MCF 10A (cell line): ENCODE measurements around the gene GPC6. TPM values are rescaled to one million over a fixed set of nuclear protein-coding genes. Genes with fewer than 3 reads are reported as not detected.

Experiments
- BruUV-seq: library from RNA; stranded (reverse); fragments of 400-500 nt; replicated peaks from 2 replicates; lab custom pipeline; 2021; lab: Mats Ljungman, UMichigan
- CTCF ChIA-PET: fragments of 300-600 bp; sonication (Branson Sonifier 250); formaldehyde crosslinking; extraction: SDS; loops from one replicate; lab custom pipeline; 2021; ENCODE audit warnings: antibody characterized with exemption, inconsistent platforms; lab: Yijun Ruan, JAX
- POLR2A ChIA-PET: fragments of 300-600, 350-650 bp; sonication (Branson Sonifier 250); formaldehyde crosslinking; extraction: SDS; loops from one replicate; lab custom pipeline; 2020; ENCODE audit warnings: antibody characterized with exemption, inconsistent platforms; lab: Yijun Ruan, JAX
- DNase-seq: peaks from one replicate; pipeline ENCODE4 v3.0.0-alpha.2; 2018; ENCODE audit not compliant: unreplicated experiment
- H3K27ac Mint-ChIP-seq: one replicate; pipeline ENCODE4 v1.8.0; 2022; ENCODE audit warnings: mild to moderate bottlenecking, low read depth, mixed read lengths; ENCODE audit not compliant: unreplicated experiment
- H3K27me3 Mint-ChIP-seq: one replicate; pipeline ENCODE4 v1.8.0; 2022; ENCODE audit warnings: mixed read lengths; ENCODE audit not compliant: insufficient read depth, unreplicated experiment
- H3K36me3 Mint-ChIP-seq: one replicate; pipeline ENCODE4 v1.8.0; 2022; ENCODE audit warnings: mild to moderate bottlenecking, moderate library complexity, mixed read lengths; ENCODE audit not compliant: insufficient read depth, unreplicated experiment
- H3K4me1 Mint-ChIP-seq: one replicate; pipeline ENCODE4 v1.8.0; 2022; ENCODE audit warnings: mixed read lengths; ENCODE audit not compliant: insufficient read depth, unreplicated experiment
- H3K4me3 Mint-ChIP-seq: one replicate; pipeline ENCODE4 v1.8.0; 2022; ENCODE audit warnings: mild to moderate bottlenecking, moderate library complexity, mixed read lengths; ENCODE audit not compliant: unreplicated experiment
- H3K9me3 Mint-ChIP-seq: one replicate; pipeline ENCODE4 v1.8.0; 2022; ENCODE audit warnings: mixed read lengths; ENCODE audit not compliant: unreplicated experiment
- intact Hi-C: fragments of 100-400 bp; cut with micrococcal nuclease; formaldehyde crosslinking; loops from 2 replicates; pipeline ENCODE4 v1.14.1; 2022
- total RNA-seq: library from RNA; stranded (reverse); gene quantifications from 2 replicates; pipeline ENCODE4 v1.2.3, GENCODE V29; 2022
- TF ChIP-seq, protein P1 (sequence below): fragments of 200-600 bp; IDR thresholded peaks from one replicate; pipeline ENCODE4 v1.8.0; 2022; ENCODE audit warnings: antibody characterized with exemption, mild to moderate bottlenecking; ENCODE audit not compliant: unreplicated experiment

Gene GPC6
- total RNA-seq, 1 experiment from 2014 or later: 8.4 TPM

DNA sequence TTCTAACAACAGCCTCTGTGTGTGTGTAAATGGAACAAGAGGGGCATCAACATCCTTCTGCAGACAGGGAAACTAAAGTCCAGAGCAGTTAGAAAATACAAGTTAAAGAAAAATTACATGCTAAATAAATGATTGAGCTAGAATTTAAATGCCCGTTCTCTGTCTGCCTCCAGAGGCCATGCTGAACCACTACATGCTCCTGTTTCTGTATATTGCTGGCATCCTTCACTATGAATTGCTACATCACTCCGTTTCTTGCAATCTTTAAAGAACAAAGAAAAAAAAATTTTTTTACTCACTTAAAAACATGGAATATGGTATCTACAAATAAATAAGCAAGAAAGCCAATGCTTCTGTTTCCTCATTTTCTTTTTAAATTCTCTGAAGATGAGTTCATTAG lies 1205.0 kb downstream of the GPC6 start:
- H3K27ac Mint-ChIP-seq: no peak overlapping the region
- H3K27me3 Mint-ChIP-seq: no peaks in the 10 kb centered on the region
- no peak overlapping the region for H3K4me3 Mint-ChIP-seq
- TF ChIP-seq, protein P1, sequence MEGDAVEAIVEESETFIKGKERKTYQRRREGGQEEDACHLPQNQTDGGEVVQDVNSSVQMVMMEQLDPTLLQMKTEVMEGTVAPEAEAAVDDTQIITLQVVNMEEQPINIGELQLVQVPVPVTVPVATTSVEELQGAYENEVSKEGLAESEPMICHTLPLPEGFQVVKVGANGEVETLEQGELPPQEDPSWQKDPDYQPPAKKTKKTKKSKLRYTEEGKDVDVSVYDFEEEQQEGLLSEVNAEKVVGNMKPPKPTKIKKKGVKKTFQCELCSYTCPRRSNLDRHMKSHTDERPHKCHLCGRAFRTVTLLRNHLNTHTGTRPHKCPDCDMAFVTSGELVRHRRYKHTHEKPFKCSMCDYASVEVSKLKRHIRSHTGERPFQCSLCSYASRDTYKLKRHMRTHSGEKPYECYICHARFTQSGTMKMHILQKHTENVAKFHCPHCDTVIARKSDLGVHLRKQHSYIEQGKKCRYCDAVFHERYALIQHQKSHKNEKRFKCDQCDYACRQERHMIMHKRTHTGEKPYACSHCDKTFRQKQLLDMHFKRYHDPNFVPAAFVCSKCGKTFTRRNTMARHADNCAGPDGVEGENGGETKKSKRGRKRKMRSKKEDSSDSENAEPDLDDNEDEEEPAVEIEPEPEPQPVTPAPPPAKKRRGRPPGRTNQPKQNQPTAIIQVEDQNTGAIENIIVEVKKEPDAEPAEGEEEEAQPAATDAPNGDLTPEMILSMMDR: no peak
- H3K4me1 Mint-ChIP-seq: no peaks in the 10 kb centered on the region
- no peaks in the 10 kb centered on the region for H3K9me3 Mint-ChIP-seq
- BruUV-seq: no TSS peak
- ChIA-PET POLR2A (interaction anchor here (0.6 kb wide), 1 partner anchor 174 kb away, joined by 3 read pairs; no protein-coding TSS in a partner anchor), CTCF (interaction anchor here (10.9 kb wide), 1 partner anchor 186 kb away, joined by 240 read pairs; no protein-coding TSS in a partner anchor)
- DNase-seq: no peak
- intact Hi-C loops: no loop called here
- no peaks in the 10 kb centered on the region for H3K36me3 Mint-ChIP-seq

DNA sequence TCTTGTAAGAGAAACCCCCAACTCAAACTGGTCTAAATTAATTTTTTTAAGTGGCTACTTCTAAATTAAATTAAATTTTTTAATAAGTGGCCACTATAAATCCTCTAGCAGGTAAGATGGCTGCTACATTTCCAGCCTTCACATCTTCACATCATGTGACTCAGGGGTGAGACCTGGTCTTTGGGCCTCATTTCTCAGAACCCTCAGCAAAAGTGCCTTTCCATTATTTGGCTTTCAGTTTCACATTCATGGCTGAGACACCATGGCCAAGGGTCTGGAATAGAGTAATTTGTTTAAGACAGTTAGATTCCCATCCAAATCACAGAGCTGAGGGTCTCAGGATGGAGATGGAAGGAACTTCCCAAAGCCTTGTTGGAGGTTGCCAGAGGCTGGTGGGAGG lies 1205.4 kb downstream of the GPC6 start:
- Mint-ChIP-seq H3K4me3 (no peak overlapping the region), H3K36me3 (no peaks in the 10 kb centered on the region), H3K27ac (no peak overlapping the region), H3K4me1 (no peaks in the 10 kb centered on the region), H3K9me3 (no peaks in the 10 kb centered on the region), H3K27me3 (no peaks in the 10 kb centered on the region)
- TF ChIP-seq, protein P1: no peak
- intact Hi-C loops: no loop called here
- BruUV-seq: no TSS peak
- ChIA-PET CTCF (interaction anchor here (0.7 to 10.9 kb wide), 2 partner anchors 165 to 186 kb away, joined by 4 to 240 read pairs; no protein-coding TSS in a partner anchor), POLR2A (no interaction called here)
- no peak for DNase-seq

DNA sequence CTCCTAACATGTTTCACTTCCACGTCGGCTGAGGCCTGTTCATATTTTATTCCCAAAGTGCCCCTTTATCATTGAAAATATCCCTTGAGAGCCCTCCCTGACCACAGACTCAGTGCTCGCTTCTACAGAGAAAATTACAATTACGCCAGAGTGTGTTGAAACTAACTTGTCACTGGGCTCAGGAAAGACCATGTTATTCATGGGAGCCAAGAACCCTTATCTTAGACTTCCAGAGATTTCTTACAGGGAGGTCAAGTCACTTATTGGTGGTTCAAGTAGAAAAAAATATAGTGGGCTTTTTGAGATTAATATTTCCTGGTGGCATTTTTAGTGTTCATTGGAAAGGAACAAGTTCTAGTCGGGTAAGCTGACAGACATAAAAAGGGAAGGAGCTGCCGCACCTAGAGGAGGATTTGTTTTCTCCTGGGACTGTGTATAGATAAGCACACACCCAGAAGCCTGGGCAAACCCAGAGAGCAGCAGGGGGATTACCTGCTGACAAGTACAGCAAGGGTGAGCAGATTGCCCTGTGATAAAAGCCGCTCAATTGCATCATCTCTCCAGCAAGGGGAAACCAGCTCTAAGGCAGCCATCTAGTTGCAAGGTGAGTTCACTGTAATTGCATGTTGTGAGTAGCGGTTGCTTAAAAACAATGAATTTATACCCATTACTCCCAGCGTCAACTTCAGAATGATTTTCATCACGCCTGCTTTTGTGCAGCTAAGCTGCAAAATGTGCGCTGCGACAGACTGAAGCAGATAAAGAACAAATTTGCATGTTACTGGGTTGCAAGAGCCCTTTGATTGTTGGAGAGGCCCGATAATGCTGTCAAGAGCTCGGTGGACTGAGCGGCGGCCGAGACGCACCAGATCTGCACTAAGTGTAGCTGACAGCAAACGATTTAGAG lies 1206.7 kb downstream of the GPC6 start:
- BruUV-seq: no TSS peak
- no peaks in the 10 kb centered on the region for H3K27me3 Mint-ChIP-seq
- TF ChIP-seq, protein P1: no peak
- H3K4me3 Mint-ChIP-seq: no peak overlapping the region
- no peaks in the 10 kb centered on the region for H3K9me3 Mint-ChIP-seq
- H3K4me1 Mint-ChIP-seq: no peaks in the 10 kb centered on the region
- no peak overlapping the region for H3K27ac Mint-ChIP-seq
- H3K36me3 Mint-ChIP-seq: no peaks in the 10 kb centered on the region
- POLR2A ChIA-PET: no interaction called here
- CTCF ChIA-PET: interaction anchor here (0.6 to 10.9 kb wide), 8 partner anchors 14 to 721 kb away, joined by 3 to 240 read pairs (median 3); no protein-coding TSS in a partner anchor
- intact Hi-C loops: no loop called here
- no peak for DNase-seq

DNA sequence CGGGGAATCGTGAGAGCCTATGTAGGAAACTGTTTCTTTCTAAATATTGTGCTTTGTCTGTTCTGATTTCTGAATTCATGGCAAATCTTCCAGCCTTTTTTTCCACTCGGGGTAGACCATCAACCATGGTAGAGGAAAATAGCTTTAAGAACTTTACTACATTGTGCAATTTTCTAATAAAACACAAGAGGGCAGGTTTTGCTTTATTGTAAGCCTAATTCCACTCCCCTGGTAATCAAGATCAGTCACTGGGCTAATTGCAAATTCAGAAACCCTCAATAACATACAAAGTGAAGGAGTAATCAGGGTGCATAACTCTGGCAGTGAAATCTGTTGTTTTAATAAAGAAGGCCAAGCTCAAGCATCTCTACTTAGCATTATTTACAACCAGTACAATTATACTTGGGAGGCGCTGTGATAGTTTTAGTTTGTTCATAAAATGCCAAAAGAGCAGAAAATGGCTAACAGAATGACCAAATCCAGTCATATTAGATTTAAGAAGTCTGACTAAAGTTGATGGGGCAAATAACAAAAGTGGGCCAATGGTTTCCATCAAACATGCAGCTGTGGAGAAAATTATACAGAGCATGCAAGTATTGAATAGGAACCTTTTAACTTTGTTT lies 1209.1 kb downstream of the GPC6 start:
- no peak overlapping the region for H3K4me3 Mint-ChIP-seq
- DNase-seq: peak; percentile 55
- no peaks in the 10 kb centered on the region for H3K9me3 Mint-ChIP-seq
- CTCF ChIA-PET: interaction anchor here (0.6 to 10.9 kb wide), 38 partner anchors 8 to 1937 kb away, joined by 3 to 240 read pairs (median 4); partner anchors contain the start of gene TGDS
- H3K4me1 Mint-ChIP-seq: no peaks in the 10 kb centered on the region
- H3K36me3 Mint-ChIP-seq: no peaks in the 10 kb centered on the region
- intact Hi-C loops: loop anchor here (1.0 to 5.0 kb wide), 3 partner anchors 114 to 722 kb away; no protein-coding TSS in a partner anchor
- TF ChIP-seq, protein P1: peak; percentile 63
- BruUV-seq: no TSS peak
- H3K27ac Mint-ChIP-seq: no peak overlapping the region
- H3K27me3 Mint-ChIP-seq: peaks cover 20% of the 10 kb centered on the region
- POLR2A ChIA-PET: interaction anchor here (0.6 to 2.8 kb wide), 4 partner anchors 160 to 184 kb away, joined by 3 to 8 read pairs (median 4); partner anchors contain the start of genes GPR180 and TGDS
